SW 1271 (cell line): ENCODE measurements around the gene F2RL1.
"Not testable (repeated sequence)": the region's sequence is repeated elsewhere in the genome, so short reads cannot be mapped to it uniquely, and the experiment has no call there.

Source experiments
- DNase-seq, 2 experiments: peaks; one replicate each; lab custom pipeline; 2025; lab: John Stamatoyannopoulos, UW

The F2RL1 gene

GRCh38 chr5:76849419-76850291, 30.8 kb downstream of the F2RL1 start, which contains the start of gene S100Z:
Gene S100Z (plus strand): TSS chr5:76850014. CDS start chr5:76875360, 25,346 bp downstream.
- no peak for DNase-seq

DNA sequence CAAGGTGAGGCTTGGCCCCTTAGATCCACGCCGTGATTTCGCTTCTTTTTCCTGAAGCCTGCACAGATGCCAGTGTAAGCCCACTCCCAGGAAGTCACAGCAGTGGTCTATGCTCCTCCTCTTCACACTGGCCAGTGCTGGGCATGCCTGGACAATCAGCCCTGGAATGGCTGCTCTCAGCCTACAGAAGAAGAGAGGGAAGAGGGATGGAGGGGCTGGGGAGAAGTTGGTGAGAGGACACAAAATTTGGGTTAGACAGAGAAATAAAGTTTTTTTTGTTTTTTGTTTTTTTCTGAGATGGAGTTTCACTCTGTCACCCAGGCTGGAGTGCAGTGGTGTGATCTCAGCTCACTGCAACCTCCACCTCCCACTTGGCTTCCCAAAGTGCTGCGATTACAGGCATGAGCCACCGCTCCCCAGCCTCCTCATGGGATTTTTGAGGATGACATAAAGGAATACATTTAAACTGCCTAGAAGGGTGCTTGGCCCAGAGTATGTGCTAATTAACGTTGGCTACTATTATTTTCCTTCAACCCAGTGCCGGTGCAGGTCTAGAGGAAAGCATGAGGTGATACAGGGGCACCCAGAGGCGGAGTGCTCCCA, 31.8 kb downstream of the F2RL1 start:
- DNase-seq, result no peak

- DNase-seq, result no peak
Measured at GRCh38 chr5:76851728-76852369, 33.0 kb downstream of the F2RL1 start.

- no peak for DNase-seq
Measured at GRCh38 chr5:76852772-76853171, 33.9 kb downstream of the F2RL1 start.

DNA sequence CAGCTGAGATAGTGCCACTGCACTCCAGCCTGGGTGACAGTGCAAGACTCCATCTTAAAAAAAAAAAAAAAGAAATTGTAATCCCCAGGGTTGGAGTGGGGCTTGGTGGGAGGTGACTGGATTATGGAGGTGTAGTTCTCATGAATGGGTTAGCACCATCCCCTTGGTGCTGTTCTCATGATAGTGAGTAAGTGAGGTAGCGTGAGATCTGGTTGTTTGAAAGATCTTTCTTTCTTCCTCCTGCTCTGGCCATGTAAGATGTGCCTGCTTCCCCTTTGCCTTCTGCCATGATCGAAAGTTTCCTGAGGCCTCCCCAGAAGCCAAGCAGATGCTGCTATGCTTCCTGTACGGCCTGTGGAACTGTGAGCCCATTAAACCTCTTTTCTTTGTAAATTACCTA, 34.9 kb downstream of the F2RL1 start:
- not testable (repeated sequence) for DNase-seq

- no peak for DNase-seq
Measured at GRCh38 chr5:76854644-76855043, 35.8 kb downstream of the F2RL1 start.

GRCh38 chr5:76855501-76855900, 36.7 kb downstream of the F2RL1 start:
- DNase-seq, result not testable (repeated sequence)

- no peak for DNase-seq
Measured at GRCh38 chr5:76855961-76856360, 37.1 kb downstream of the F2RL1 start.

- DNase-seq, result not testable (repeated sequence)
Measured at GRCh38 chr5:76856800-76857199, 38.0 kb downstream of the F2RL1 start.

DNA sequence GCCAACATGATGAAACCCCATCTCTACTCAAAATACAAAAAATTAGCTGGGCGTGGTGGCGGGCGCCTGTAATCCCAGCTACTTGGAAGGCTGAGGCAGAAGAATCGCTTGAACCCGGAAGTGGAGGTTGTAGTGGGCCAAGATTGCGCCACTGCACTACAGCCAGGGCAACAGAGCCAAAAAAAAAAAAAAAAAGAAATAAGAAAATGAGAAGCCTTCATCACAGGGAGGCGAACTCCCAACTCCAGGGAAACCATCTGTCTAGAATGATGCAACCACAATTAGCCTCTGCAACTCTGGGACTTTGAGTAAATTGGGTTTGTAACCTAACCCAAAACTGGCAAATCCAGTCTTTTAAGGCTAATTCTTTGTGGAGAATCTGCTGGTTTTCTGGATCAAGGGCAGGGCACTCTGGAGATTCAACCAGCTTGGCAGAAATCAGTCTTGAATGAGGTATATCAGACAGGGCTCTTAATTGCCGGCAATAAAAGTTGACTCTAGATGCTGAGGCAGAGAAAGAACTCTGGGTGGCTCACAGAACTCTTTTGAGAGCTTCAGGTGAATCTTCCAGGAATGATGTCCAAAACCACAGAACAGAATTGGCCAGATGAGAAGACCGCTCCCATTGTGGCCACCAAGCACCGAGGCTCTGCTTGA, 40.9 kb downstream of the F2RL1 start:
- no peak for DNase-seq

- no peak for DNase-seq
Measured at GRCh38 chr5:76861612-76862011, 42.8 kb downstream of the F2RL1 start.

- DNase-seq, result no peak
Measured at GRCh38 chr5:76863001-76863400, 44.2 kb downstream of the F2RL1 start.

DNA sequence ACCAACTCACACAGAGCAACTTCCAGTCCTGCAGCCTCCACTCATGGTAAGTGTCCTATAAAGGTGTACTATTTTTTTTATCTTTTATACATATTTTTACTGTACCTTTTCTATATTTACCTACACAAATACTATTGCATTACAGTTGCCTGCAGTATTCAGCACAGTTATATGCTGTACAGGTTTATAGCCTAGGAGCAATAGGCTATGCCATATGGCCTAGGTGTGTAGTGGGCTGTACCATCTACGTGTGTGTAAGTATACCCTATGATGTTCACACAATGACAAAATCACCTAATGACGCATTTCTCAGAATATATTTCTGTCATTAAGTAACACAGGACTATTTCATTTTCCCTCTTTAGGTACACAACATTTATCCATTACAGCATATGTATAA, 47.7 kb downstream of the F2RL1 start:
- no peak for DNase-seq

GRCh38 chr5:76867038-76867437, 48.2 kb downstream of the F2RL1 start:
- DNase-seq, result no peak

DNA sequence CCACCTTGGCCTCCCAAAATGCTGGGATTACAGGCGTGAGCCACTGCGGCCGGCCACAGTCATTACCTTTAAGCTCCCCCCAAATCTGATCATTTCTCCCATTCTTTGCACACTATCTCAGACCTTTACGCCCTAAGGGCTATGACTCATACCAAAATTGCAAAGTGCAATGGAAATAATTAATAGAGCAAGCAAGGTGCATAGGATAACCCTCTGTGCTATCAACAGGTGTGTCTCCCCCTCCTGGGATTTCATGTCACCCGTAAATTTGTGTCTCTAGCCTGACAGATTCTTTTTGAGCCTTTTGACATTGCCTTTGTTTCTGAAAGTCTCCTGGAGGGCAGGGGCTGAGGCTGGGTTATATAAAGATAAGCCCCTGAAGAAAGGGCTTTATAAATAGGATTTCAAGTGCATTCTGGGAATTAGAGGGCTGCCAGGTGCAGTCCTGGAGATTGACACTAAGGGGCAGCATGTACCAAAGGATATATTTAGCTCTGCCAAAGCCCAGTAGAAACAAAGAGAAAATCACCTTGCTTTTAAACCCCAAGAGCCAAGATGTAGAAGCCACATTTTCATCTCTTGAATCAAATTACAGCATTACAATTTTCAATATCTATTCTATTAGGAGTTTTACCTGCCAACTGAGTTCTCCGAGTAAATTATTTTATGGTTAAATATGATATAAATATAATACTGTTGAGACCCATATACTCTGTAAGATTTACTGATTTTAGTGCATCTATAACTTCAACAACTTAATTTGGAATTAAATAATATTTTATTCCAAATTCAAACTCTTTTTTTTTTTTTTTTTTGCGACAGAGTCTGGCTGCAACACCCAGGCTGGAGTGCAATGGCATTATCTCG, 49.2 kb downstream of the F2RL1 start:
- DNase-seq, result peak; percentile 32 to 58

DNA sequence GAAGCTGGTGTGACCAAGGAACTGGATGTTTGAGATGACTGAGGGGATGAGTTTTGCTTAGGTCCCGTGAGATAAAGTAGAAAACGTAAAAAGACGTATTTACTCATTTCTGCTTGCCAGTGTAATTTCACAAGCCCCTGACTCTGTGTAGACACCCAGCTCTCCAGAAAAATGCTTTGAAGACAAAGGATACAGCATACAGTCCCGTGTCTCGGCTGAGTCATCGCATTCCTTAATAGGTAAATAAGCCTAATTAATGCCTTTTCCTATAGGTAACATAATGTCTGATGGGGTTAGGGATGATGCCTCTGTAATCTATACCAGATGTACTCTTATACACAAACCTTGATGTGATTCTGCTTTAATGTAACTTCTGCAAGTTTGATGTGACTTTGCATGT, 51.2 kb downstream of the F2RL1 start:
- no peak for DNase-seq

DNA sequence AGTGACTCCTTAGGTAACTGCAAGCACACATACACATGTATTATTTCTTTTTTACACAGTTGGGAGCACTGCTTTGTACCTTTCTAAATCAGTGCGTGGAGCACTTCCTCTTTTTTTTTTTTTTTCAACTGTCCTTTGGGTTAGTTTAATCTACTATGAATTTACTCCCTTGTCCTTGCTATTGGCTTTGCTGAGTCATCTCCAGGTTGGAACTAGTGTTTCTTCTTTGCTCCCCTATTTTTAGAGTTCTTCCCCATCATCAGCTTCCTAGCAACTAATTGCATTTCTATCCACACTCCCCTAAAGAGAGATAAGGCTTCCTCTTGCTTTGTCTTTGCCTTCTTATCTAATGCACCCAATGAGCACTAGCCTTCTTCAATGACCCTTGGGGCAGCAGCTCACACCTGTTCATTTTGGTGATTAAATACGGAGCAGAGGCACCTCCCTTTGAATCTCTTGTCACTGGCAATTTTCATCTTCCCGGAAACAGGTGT, 55.3 kb downstream of the F2RL1 start:
- DNase-seq, result no peak
